CD4-positive, alpha-beta T cell (primary cell): ENCODE results near the gene RASAL2. TPM values are rescaled to one million over a fixed set of nuclear protein-coding genes. Genes with fewer than 3 reads are reported as not detected.

Experiments used
- ATAC-seq: fragments of 200-7000 bp; cut with Tn5 transposase; one replicate; pipeline ENCODE4 v1.10.0; 2022; ENCODE audit warnings: mild to moderate bottlenecking; ENCODE audit not compliant: poor library complexity
- CTCF ChIA-PET: fragments of 350-600 bp; sonication (Branson Sonifier 250); formaldehyde crosslinking; loops from one replicate; lab custom pipeline; 2021; ENCODE audit warnings: antibody characterized with exemption, inconsistent platforms; lab: Charles Lee
- POLR2A ChIA-PET: fragments of 350-600 bp; sonication (Branson Sonifier 250); formaldehyde crosslinking; loops from one replicate; lab custom pipeline; 2021; ENCODE audit warnings: antibody characterized with exemption, inconsistent platforms; lab: Charles Lee
- DNase-seq, 14 experiments: peaks; one replicate each; pipeline ENCODE4 v3.0.0-alpha.2; 2013 to 2020; ENCODE audit warnings: mixed read lengths in 2 of 14
- H3K27ac ChIP-seq, 2 donors: one replicate each; pipeline versions ENCODE4 v1.5.1 to v1.7.0; 2013; ENCODE audit warnings: low read length in 2 of 2, low read depth in 1 of 2, mild to moderate bottlenecking in 1 of 2
- H3K27me3 ChIP-seq, 2 experiments: 1 replicate in 1 of 2; 2 replicates in 1 of 2; pipeline versions ENCODE4 v1.6.1 to v1.7.0; 2013; ENCODE audit warnings: low read length in 2 of 2, control low read depth in 1 of 2, mild to moderate bottlenecking in 1 of 2, moderate library complexity in 1 of 2; ENCODE audit not compliant: insufficient read depth in 2 of 2, control insufficient read depth in 1 of 2
- H3K36me3 ChIP-seq: one replicate; pipeline ENCODE4 v1.6.1; 2013; ENCODE audit warnings: low read length, control low read depth; ENCODE audit not compliant: insufficient read depth
- H3K4me1 ChIP-seq: one replicate; pipeline ENCODE4 v1.6.1; 2013; ENCODE audit warnings: low read length, control low read depth; ENCODE audit not compliant: insufficient read depth
- H3K4me3 ChIP-seq: one replicate; pipeline ENCODE4 v1.5.1; 2013; ENCODE audit warnings: mild to moderate bottlenecking, low read length, moderate library complexity
- H3K9me3 ChIP-seq, 2 experiments: 1 replicate in 1 of 2; 2 replicates in 1 of 2; pipeline versions ENCODE4 v1.6.1 to v1.7.0; 2013; ENCODE audit warnings: low read length in 2 of 2, mild to moderate bottlenecking in 2 of 2, control low read depth in 1 of 2, moderate library complexity in 1 of 2; ENCODE audit not compliant: control insufficient read depth in 1 of 2, insufficient read depth in 1 of 2
- H3K27ac Mint-ChIP-seq: one replicate; pipeline ENCODE4 v1.8.0; 2020; ENCODE audit warnings: mixed read lengths
- H3K27me3 Mint-ChIP-seq: one replicate; pipeline ENCODE4 v1.8.0; 2021; ENCODE audit warnings: mixed read lengths
- H3K36me3 Mint-ChIP-seq: one replicate; pipeline ENCODE4 v1.8.0; 2021; ENCODE audit warnings: low read depth, mixed read lengths
- H3K4me1 Mint-ChIP-seq: one replicate; pipeline ENCODE4 v1.8.0; 2021; ENCODE audit warnings: low read depth, mixed read lengths
- H3K4me3 Mint-ChIP-seq: one replicate; pipeline ENCODE4 v1.8.0; 2020; ENCODE audit warnings: mild to moderate bottlenecking, mixed read lengths
- H3K9me3 Mint-ChIP-seq: one replicate; pipeline ENCODE4 v1.8.0; 2020; ENCODE audit warnings: mixed read lengths
- intact Hi-C, 2 experiments: fragments of 100-400 bp; cut with DNase I in 1 of 2; cut with micrococcal nuclease in 1 of 2; formaldehyde crosslinking; loops; one replicate each; pipeline versions ENCODE4 v1.15.1 to v1.9.0; 2023 to 2025; cut with DNase I, micrococcal nuclease
- total RNA-seq, 174 experiments: library from RNA in 2 of 174; stranded (reverse) in 2 of 174; gene quantifications; one replicate each; pipeline ENCODE4 v1.2.3 and lab custom pipeline; 2021 to 2026
- TF ChIP-seq, protein P1 (sequence below): fragments of 200-600 bp; IDR thresholded peaks from one replicate; pipeline ENCODE4 v1.8.0; 2022; ENCODE audit warnings: antibody characterized with exemption, mild to moderate bottlenecking

RASAL2 gene
- total RNA-seq, 2 experiments from 2014 or later: 0.03 TPM; not detected in 1

DNA sequence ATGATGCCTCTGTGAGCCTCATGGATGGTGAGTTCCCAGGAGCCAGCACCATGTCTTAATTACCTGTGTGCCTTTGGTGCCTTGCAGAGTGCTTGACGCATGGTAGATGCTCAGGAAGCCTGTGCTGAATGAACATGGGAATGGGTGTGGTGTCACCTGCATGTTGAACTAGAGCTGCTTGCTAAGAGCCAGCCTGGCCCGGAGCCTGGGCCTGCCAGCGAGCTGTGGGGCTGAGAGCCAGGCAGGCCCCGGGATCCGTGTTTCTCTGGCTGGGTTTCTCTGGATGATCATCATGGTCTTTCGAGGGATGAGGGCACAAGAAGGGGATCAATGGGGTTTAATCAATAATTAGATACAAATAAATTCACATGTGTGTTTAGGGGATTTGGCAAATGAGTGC is 412.3 kb downstream of the RASAL2 start:
- CTCF ChIA-PET: no interaction called here
- TF ChIP-seq, protein P1, sequence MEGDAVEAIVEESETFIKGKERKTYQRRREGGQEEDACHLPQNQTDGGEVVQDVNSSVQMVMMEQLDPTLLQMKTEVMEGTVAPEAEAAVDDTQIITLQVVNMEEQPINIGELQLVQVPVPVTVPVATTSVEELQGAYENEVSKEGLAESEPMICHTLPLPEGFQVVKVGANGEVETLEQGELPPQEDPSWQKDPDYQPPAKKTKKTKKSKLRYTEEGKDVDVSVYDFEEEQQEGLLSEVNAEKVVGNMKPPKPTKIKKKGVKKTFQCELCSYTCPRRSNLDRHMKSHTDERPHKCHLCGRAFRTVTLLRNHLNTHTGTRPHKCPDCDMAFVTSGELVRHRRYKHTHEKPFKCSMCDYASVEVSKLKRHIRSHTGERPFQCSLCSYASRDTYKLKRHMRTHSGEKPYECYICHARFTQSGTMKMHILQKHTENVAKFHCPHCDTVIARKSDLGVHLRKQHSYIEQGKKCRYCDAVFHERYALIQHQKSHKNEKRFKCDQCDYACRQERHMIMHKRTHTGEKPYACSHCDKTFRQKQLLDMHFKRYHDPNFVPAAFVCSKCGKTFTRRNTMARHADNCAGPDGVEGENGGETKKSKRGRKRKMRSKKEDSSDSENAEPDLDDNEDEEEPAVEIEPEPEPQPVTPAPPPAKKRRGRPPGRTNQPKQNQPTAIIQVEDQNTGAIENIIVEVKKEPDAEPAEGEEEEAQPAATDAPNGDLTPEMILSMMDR: no peak
- peaks cover 5% of the 10 kb centered on the region for H3K27me3 Mint-ChIP-seq

DNA sequence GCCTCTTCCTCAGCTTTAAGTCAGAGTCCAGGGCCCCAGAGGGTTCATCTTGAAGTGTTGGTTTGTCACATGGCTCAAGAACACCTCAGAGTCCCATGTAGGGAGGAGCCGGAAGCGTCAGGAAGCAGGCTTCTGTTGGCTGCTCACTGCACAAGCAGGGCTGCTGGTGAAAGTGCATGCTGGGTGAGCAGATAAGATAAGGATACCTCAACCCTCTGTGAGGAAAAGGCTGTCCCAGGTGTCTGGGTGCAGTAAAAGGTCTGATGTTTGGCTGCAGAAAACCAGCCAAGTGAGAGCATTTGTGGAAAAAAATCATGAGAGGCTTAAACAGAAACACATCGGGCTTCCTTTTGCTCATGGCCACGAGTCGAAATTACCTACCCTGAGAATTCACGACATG is 412.8 kb downstream of the RASAL2 start:
- intact Hi-C loops: no loop called here
- DNase-seq (no peak), ATAC-seq (no peak)
- Histone ChIP-seq H3K36me3 (no peaks in the 10 kb centered on the region), H3K4me3 (no peak overlapping the region), H3K4me1 (peaks cover 2% of the 10 kb centered on the region), H3K27ac (no peak overlapping the region), H3K27me3 (peaks cover 0 to 8% of the 10 kb centered on the region in 2 experiments), H3K9me3 (peaks cover 0 to 5% of the 10 kb centered on the region in 2 experiments)
- ChIA-PET CTCF (no interaction called here), POLR2A (no interaction called here)
- H3K9me3 Mint-ChIP-seq: no peaks in the 10 kb centered on the region
- H3K4me1 Mint-ChIP-seq: no peaks in the 10 kb centered on the region
- TF ChIP-seq, protein P1: no peak
- no peaks in the 10 kb centered on the region for H3K36me3 Mint-ChIP-seq
- H3K4me3 Mint-ChIP-seq: no peak overlapping the region
- H3K27ac Mint-ChIP-seq: no peak overlapping the region
- peaks cover 5% of the 10 kb centered on the region for H3K27me3 Mint-ChIP-seq

More for the DNA sequence above, 412.3 kb downstream of the RASAL2 start:
- no peaks in the 10 kb centered on the region for H3K36me3 Mint-ChIP-seq
- ATAC-seq (no peak), DNase-seq (no peak)
- intact Hi-C loops: no loop called here
- no peaks in the 10 kb centered on the region for H3K36me3 ChIP-seq
- H3K4me1 Mint-ChIP-seq: no peaks in the 10 kb centered on the region
- H3K27ac ChIP-seq: no peak overlapping the region
- no peaks in the 10 kb centered on the region for H3K9me3 Mint-ChIP-seq
- H3K4me1 ChIP-seq: peaks cover 2% of the 10 kb centered on the region
- H3K27me3 ChIP-seq: peaks cover 0 to 8% of the 10 kb centered on the region in 2 experiments
- no peak overlapping the region for H3K4me3 Mint-ChIP-seq
- H3K27ac Mint-ChIP-seq: no peak overlapping the region
- POLR2A ChIA-PET: interaction anchor here (0.6 kb wide), 1 partner anchor 94 kb away, joined by 4 read pairs; no protein-coding TSS in a partner anchor
- no peak overlapping the region for H3K4me3 ChIP-seq
- H3K9me3 ChIP-seq: peaks cover 0 to 5% of the 10 kb centered on the region in 2 experiments

DNA sequence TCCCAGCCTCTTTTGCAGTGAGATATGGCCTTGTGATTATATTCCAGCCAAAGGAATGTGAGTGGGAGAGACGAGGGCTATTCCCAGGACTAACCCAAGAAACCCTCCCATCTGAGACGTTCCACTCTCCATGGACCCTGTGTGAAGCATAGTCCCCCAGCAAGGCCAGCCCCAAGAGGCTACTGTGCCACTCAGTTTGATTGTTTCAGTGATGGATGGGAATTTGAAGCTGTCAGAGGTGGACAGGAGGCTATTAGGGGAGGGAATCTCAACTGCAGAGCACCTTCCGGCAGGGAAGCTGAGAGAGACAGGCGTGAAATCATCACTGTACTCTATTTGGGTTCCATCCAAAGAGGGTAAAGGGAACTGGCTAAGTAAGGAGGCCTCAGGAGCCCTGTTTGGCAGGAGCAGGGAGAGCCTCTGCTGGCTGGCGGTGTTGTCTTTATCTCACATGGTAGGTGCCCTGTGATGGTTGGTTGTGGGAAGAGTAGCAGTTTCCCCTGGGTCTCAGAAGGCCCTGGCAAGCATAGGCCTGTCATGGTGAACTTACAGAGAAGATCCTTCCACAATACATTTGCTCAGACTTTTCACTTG is 415.6 kb downstream of the RASAL2 start:
- no peak overlapping the region for H3K27ac ChIP-seq
- H3K27me3 ChIP-seq: no peaks in the 10 kb centered on the region
- ChIA-PET POLR2A (no interaction called here), CTCF (no interaction called here)
- H3K4me1 ChIP-seq: peaks cover 2% of the 10 kb centered on the region
- Mint-ChIP-seq H3K9me3 (no peaks in the 10 kb centered on the region), H3K36me3 (no peaks in the 10 kb centered on the region), H3K4me1 (no peaks in the 10 kb centered on the region), H3K4me3 (no peak overlapping the region), H3K27me3 (no peaks in the 10 kb centered on the region), H3K27ac (no peak overlapping the region)
- intact Hi-C loops: no loop called here
- DNase-seq: no peak
- H3K4me3 ChIP-seq: no peak overlapping the region
- peaks cover 0 to 5% of the 10 kb centered on the region in 2 experiments for H3K9me3 ChIP-seq
- TF ChIP-seq, protein P1: no peak
- ATAC-seq: no peak
- no peaks in the 10 kb centered on the region for H3K36me3 ChIP-seq
